Endothelial cell of umbilical vein (primary cell): ENCODE measurements around the gene ADGRG3. TPM values are rescaled to one million over a fixed set of nuclear protein-coding genes. Genes with fewer than 3 reads are reported as not detected.

ENCODE experiments used
- BruUV-seq: library from RNA; stranded (reverse); fragments of 400-500 nt; replicated peaks from 2 replicates; lab custom pipeline; 2021; lab: Mats Ljungman, UMichigan
- CTCF ChIA-PET: fragments of 300-600, 350-600 bp; sonication (Branson Sonifier 250); formaldehyde crosslinking; loops from one replicate; lab custom pipeline; 2021; ENCODE audit warnings: antibody characterized with exemption, inconsistent platforms; lab: Charles Lee
- POLR2A ChIA-PET: fragments of 300-600, 350-600 bp; sonication (Branson Sonifier 250); formaldehyde crosslinking; loops from one replicate; lab custom pipeline; 2021; ENCODE audit warnings: antibody characterized with exemption, inconsistent platforms; lab: Charles Lee
- DNase-seq: peaks from one replicate; pipeline ENCODE4 v3.0.0-alpha.2; 2011; ENCODE audit warnings: low read depth, low spot score
- FAIRE-seq: peaks from 2 replicates; lab custom pipeline; 2011; peaks lifted over from hg19 to GRCh38; lab: Jason Lieb, UNC
- H2AFZ ChIP-seq: 2 replicates; pipeline ENCODE4 v1.6.0; 2012; ENCODE audit warnings: low read depth, low read length, control low read depth, inconsistent platforms
- H3K27ac ChIP-seq: 2 replicates; pipeline ENCODE4 v1.5.1; 2011; ENCODE audit warnings: low read depth, mild to moderate bottlenecking, control low read depth, low read length, moderate library complexity; ENCODE audit not compliant: insufficient read depth
- H3K27me3 ChIP-seq, 2 experiments: 2 replicates each; pipeline versions ENCODE4 v1.6.0 to v1.6.1; 2011; ENCODE audit warnings: low read length in 2 of 2, mixed read lengths in 1 of 2; ENCODE audit not compliant: control insufficient read depth in 2 of 2, insufficient read depth in 2 of 2
- H3K36me3 ChIP-seq, 2 experiments: 2 replicates in 1 of 2; 3 replicates in 1 of 2; pipeline ENCODE4 v1.5.1; 2011; ENCODE audit warnings: low read length in 2 of 2, mild to moderate bottlenecking in 1 of 2, moderate library complexity in 1 of 2; ENCODE audit not compliant: control insufficient read depth in 2 of 2, insufficient read depth in 2 of 2; ENCODE audit errors: extremely low read depth in 1 of 2
- H3K4me1 ChIP-seq: 3 replicates; pipeline ENCODE4 v1.5.1; 2011; ENCODE audit warnings: mild to moderate bottlenecking, low read length; ENCODE audit not compliant: control insufficient read depth, insufficient read depth; ENCODE audit errors: extremely low read depth
- H3K4me2 ChIP-seq: 2 replicates; pipeline ENCODE4 v1.6.1; 2011; ENCODE audit warnings: low read length, control low read depth, mixed read lengths; ENCODE audit not compliant: insufficient read depth
- H3K4me3 ChIP-seq, 3 experiments: fragments of 200-600 bp in 1 of 3; sonication (generic), shearing (Covaris generic) in 1 of 3; replicated peaks in 1 of 3; 2 replicates each; pipeline ENCODE4 v1.5.1; 2011 to 2016; ENCODE audit warnings: control low read depth in 3 of 3, low read length in 3 of 3, mild to moderate bottlenecking in 2 of 3, inconsistent platforms in 1 of 3, low read depth in 1 of 3, moderate library complexity in 1 of 3; ENCODE audit not compliant: insufficient read depth in 1 of 3
- H3K79me2 ChIP-seq: 2 replicates; pipeline ENCODE4 v1.6.0; 2012; ENCODE audit warnings: low read length, inconsistent platforms; ENCODE audit not compliant: control insufficient read depth, insufficient read depth
- H3K9ac ChIP-seq: replicated peaks from 2 replicates; pipeline ENCODE3; 2011; ENCODE audit warnings: low read length, control low read depth; ENCODE audit not compliant: insufficient read depth; ENCODE audit errors: extremely low read depth
- H3K9me1 ChIP-seq: replicated peaks from 3 replicates; pipeline ENCODE4 v1.6.0; 2011; ENCODE audit warnings: mild to moderate bottlenecking, low read length; ENCODE audit not compliant: control insufficient read depth, insufficient read depth; ENCODE audit errors: extremely low read depth
- H3K9me3 ChIP-seq: replicated peaks from 2 replicates; pipeline ENCODE4 v1.5.1; 2012; ENCODE audit warnings: low read length, inconsistent platforms; ENCODE audit not compliant: control insufficient read depth, insufficient read depth
- H4K20me1 ChIP-seq: replicated peaks from 2 replicates; pipeline ENCODE3; 2011; ENCODE audit warnings: mild to moderate bottlenecking, low read length; ENCODE audit not compliant: control insufficient read depth, insufficient read depth; ENCODE audit errors: extremely low read depth
- CTCF ChIP-seq, 2 donors: IDR thresholded peaks; 1 replicate in 1 of 2; 2 replicates in 1 of 2; pipeline ENCODE4 v1.5.1; 2011; ENCODE audit warnings: low read length in 2 of 2, mild to moderate bottlenecking in 2 of 2, moderate library complexity in 2 of 2, control low read depth in 1 of 2, inconsistent platforms in 1 of 2, low read depth in 1 of 2; ENCODE audit not compliant: insufficient read depth in 1 of 2; ENCODE audit errors: extremely low read depth in 1 of 2
- EZH2 ChIP-seq: IDR thresholded peaks from 2 replicates; pipeline ENCODE4 v1.6.1; 2012; ENCODE audit warnings: borderline replicate concordance, low read depth, mild to moderate bottlenecking, moderate library complexity, low read length, inconsistent platforms; ENCODE audit not compliant: severe bottlenecking
- FOS ChIP-seq: IDR thresholded peaks from 2 replicates; pipeline ENCODE4 v1.6.1; 2011; ENCODE audit warnings: mild to moderate bottlenecking, low read length, moderate library complexity, borderline replicate concordance; ENCODE audit not compliant: insufficient read depth
- GATA2 ChIP-seq: IDR thresholded peaks from 2 replicates; pipeline ENCODE4 v1.7.0; 2011; ENCODE audit warnings: low read depth, mild to moderate bottlenecking, moderate library complexity, mixed read lengths, low read length; ENCODE audit not compliant: insufficient read length, insufficient read depth
- JUN ChIP-seq: IDR thresholded peaks from 2 replicates; pipeline ENCODE4 v1.6.1; 2011; ENCODE audit warnings: borderline replicate concordance, low read depth; ENCODE audit not compliant: insufficient read length, insufficient read depth
- MAX ChIP-seq: IDR thresholded peaks from 2 replicates; pipeline ENCODE4 v1.6.1; 2011; ENCODE audit not compliant: insufficient read depth, insufficient read length
- MYC ChIP-seq: IDR thresholded peaks from one replicate; pipeline ENCODE4 v1.6.1; 2011; ENCODE audit warnings: mild to moderate bottlenecking, low read depth, low read length
- POLR2A ChIP-seq: IDR thresholded peaks from 2 replicates; pipeline ENCODE4 v1.6.1; 2012; ENCODE audit warnings: low read depth, mild to moderate bottlenecking, control low read depth, low read length
- POLR2AphosphoS5 ChIP-seq: IDR thresholded peaks from 2 replicates; pipeline ENCODE4 v1.6.1; 2012; ENCODE audit warnings: low read depth, mild to moderate bottlenecking, control low read depth, low read length, moderate library complexity; ENCODE audit not compliant: insufficient read depth
- dilution Hi-C: fragments of 300-500 bp; cut with MboI; formaldehyde crosslinking; loops from one replicate; pipeline ENCODE4 v1.15.0; 2019; ENCODE audit warnings: low sequenced_read_pairs; ENCODE audit not compliant: extremely low pct_ligation_motif_present
- intact Hi-C: fragments of 100-400 bp; cut with micrococcal nuclease; formaldehyde crosslinking; loops from one replicate; pipeline ENCODE4 v1.10.0; 2022
- polyA plus RNA-seq, 4 experiments: library from polyadenylated mRNA; depleted of rRNA in 3 of 4; stranded (reverse) in 3 of 4; unstranded in 1 of 4; fragments of >200 nt; gene quantifications; 2 replicates each; pipeline versions ENCODE4 v1.2.1 to v1.2.3, GENCODE V29; 2011 to 2012; ENCODE audit warnings: missing spikeins in 1 of 4
- total RNA-seq: library from RNA; stranded (reverse); gene quantifications from 2 replicates; pipeline ENCODE4 v1.2.3, GENCODE V29; 2021

ADGRG3 gene
- total and polyA plus RNA-seq, 2 donors (not counting 3 experiments of a cell fraction or from before 2014, with no cell fraction given): not detected

- CTCF ChIA-PET: interaction anchor here (1.0 to 1.5 kb wide), 2 partner anchors 18 to 202 kb away, joined by 3 read pairs; no protein-coding TSS in a partner anchor
- Histone ChIP-seq H3K9ac (no peak overlapping the region), H3K79me2 (no peaks in the 10 kb centered on the region), H3K27ac (no peak overlapping the region), H3K9me3 (no peaks in the 10 kb centered on the region), H3K4me3 (no peak overlapping the region), H2AFZ (no peak overlapping the region), H3K36me3 (peaks cover 2 to 3% of the 10 kb centered on the region in 2 experiments), H3K27me3 (no peaks in the 10 kb centered on the region), H3K4me2 (no peak overlapping the region), H4K20me1 (no peaks in the 10 kb centered on the region), H3K9me1 (no peaks in the 10 kb centered on the region), H3K4me1 (no peaks in the 10 kb centered on the region)
- POLR2A ChIA-PET: no interaction called here
- dilution Hi-C loops (no loop called here), intact Hi-C loops (no loop called here)
- no peak for FAIRE-seq
- no peak for TF ChIP-seq POLR2A
- no peak for TF ChIP-seq MYC
- no peak for TF ChIP-seq CTCF (IDR thresholded peaks at IDR 0.05; ENCODE audit: extremely low read depth in 1 of 2, insufficient read depth in 1 of 2, low read depth in 1 of 2, low read length in 2 of 2)
- TF ChIP-seq MAX: no peak
- TF ChIP-seq EZH2: no peak
- no peak for TF ChIP-seq GATA2
- no peak for TF ChIP-seq JUN
- TF ChIP-seq FOS: no peak
- no peak for TF ChIP-seq POLR2AphosphoS5
- no peak for DNase-seq
- no TSS peak for BruUV-seq
Measured at GRCh38 chr16:57661510-57661909, 6.6 kb upstream of the ADGRG3 start.
